GM18907 (cell line): ENCODE measurements around the gene GPR157.
A peak's percentile ranks its signal among the peaks of the same experiment; 100 is the strongest.
"Not testable (repeated sequence)": the region's sequence is repeated elsewhere in the genome, so short reads cannot be mapped to it uniquely, and the experiment has no call there.

ENCODE experiments used
- ATAC-seq: cut with Tn5 transposase; IDR thresholded peaks from one replicate; pipeline ENCODE4 v1.9.1; 2021; ENCODE audit warnings: mild to moderate bottlenecking, moderate library complexity; ENCODE audit not compliant: unreplicated experiment

Gene GPR157

DNA sequence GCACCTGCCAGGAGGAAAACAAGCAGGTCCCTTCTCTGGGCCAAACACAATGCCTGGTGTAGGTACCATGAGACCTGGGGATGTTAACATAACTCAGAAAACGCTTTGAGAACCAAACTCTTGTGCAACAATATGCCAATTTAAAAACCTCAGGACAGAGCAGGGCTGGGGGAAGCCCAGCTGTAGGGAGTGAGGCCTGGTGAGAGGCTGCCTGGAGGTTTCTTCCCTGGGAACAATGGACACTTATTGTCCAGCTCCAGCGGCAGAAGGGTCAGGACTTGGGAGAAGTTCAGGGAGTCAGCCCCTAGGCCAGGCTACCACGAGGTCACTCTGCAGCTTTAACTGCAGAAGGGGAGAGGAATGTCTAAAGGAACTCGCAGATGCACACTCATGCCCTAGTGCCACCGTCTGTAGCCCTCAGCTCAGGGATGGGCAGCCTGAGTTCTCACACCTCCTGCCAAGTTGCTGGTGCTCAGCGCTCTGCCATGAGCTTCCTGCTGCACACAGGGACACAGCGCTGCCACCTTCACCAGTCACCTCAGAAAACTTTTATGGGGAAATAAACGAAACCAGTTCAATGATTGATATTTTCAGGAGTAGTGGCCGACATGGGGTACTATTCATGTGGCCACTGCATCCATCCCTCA lies 8.5 kb downstream of the GPR157 start:
- no peak for ATAC-seq

DNA sequence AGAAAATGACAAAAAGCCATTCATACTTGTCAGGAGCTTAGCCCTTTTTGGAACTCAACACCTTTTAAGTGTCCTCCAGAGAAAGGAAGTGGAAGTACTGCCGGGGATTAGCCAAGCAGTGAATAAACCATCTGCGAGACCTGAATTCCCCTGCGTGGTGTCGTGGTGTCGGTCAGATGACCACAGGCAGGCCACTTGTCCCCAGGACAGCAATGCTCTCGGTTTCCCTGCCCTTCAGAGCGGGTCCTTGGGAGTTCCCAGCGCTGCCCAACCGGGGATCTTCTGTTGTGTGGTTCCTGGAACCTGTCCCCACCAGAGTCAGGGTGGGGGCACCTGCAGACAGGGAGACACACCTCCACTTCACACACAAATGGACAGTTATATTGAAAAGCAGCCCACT lies 9.2 kb downstream of the GPR157 start:
- peak; percentile 50 for ATAC-seq

DNA sequence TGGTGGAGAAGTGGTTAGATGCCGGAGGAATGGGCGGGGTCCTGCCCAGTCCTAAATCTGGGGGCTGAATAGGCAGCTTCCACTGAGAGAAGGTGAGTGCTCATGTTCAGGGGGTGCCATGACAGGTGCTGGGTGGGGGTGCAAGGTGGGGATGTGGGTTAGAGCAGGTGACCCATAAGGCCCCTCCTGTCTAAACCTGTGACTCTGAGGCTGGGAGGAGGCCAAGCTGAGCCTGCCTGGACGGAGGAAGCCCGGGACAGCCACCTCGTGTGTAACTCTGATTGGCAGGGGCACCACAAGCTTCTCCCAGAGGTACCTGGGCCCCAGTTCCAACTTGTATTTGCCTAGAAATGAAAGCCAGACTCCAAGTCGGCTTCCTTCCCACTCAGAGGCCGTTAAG lies 10.7 kb downstream of the GPR157 start:
- no peak for ATAC-seq

DNA sequence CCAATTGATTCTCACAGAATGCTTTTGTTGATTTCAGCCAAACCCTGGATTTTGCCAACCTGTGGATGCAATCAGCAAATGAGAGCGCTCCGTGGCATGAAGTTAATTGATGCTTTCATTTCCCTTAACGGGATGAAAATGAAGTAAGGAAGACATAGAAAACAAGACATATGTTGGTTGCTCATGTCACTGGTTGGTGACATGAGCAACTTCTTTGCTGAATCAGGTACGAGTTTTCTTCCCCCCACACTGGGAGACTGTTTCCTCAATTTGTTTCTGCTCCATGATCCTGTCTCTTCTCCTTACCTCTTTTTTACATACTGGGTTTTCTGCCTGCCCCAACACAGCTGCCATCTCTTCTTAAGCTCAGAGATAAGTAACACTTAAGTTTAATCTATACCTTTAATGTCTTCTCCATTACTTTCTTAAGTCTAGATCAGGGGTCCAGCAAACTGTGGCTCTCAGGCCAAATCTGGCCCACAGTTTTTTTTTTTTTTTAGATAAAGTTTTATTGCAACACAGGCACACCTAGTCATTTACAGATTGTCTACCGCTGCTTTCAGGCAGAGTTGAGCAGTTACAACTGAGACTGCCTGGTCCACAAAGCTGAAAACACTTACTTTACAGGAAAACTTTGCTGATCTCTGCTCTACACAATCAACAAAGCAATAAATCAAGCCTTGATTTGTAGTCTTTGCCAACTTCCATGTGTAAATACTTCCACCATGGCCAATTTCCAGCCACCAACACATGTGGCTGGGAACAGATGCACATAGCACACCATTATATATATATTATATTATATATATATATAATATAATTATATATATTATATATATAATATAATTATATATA lies 13.3 kb downstream of the GPR157 start:
- no peak for ATAC-seq

DNA sequence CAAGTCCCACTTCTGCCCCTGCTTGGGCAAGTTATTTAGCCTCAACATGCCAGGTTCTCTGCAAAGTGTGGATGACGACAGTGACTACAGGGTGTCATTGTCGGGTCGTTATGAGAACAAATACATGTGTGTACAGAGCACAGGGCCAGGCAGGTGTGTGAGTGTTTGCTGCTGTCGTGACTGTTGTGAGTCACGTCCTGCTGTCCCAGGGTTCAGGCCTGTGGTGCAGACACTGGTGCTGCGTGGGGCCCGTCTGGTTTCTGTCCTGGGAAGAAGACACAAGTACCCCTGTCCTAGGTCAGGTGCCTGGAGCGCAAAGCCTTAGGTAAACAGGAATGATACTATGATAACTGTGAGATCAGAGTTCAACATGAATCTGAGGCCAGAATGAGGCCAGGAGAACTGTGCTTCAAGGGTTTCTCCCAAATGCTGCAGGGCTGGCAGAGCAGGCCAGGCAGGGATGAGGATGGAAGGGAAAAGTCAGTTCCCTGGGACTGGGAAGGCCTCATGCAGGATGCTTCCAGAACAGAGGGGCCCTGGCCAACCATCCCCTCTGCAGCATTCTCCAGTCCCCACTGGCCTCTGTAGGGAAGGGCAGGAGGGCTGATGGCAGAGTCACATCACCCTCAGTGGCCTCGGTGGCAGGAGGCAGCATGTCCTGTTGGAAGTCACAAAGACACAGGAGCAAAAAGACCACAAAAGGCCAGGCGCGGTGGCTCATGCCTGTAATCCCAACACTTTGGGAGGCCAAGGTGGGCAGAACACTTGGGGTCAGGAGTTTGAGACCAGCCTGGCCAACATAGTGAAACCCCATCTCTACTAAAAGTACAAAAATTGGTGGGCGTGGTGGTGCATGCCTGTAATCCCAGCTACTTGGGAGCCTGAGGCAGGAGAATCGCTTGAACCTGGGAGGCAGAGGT lies 15.7 kb downstream of the GPR157 start:
- ATAC-seq: no peak

DNA sequence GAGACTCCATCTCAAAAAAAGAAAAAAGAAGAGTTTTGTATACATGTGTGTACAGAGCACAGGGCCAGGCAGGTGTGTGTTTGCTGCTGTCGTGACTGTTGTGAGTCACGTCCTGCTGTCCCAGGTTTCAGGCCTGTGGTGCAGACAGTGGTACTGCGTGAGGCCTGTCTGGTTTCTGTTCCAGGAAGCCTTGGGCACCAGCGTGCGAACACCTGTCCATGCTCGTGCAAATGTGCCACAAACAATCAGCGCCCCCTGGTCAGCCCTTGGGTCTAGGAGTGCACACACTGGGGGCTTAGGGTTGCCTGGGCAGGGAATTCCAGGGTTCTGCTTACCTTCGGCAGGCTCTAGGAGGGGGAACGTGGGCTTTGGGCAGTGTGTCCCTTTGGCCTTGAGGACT lies 16.9 kb downstream of the GPR157 start:
- no peak for ATAC-seq

DNA sequence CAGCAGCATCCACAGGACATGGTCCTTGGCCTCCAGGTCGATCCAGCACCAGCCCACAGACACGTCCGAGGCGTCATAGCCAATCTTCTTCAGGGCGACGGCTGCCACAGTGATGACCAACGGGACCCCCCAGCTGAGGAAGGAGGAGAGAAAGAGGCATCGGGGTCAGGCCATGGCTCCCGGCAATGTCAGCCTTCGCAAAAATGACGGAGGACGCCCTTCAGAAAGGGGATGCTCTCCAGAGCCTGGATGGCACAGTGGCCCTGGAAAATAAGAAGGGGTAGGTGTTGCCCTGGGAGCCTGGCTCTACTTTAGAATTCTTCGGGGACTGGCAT lies 17.6 kb downstream of the GPR157 start:
- no peak for ATAC-seq

DNA sequence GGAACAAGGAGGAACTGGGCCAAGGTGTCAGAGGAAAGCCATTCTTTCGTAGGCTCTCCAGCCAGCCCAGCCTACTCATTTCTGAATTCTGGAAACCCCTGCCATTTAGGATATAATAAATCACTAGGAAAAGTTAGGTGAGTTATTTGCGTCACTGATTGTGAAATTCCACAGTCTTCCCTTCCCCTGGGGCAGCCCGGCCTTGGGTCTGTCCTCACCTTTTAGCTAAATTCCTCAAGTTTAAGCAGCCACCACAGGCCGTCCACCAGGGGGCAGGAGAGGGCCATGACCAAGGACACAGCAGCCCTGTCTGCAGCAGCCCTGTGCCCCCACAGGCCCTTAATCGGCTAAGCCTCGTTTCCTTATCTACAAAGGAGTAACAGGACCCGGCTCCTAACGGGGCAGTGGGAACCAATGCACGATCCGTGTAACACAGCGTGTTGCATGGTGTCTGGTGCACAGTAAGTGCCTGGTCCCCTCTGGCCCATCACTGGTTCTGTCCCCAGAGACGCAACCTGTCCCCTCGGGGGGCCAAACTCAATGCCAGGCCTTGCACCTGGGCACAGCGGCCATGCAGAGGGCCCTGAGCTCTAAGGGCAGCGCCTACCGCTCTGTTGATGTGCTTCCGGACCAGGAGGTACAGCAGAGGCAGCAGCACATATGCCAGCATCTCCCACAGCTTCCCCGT lies 18.1 kb downstream of the GPR157 start:
- no peak for ATAC-seq

DNA sequence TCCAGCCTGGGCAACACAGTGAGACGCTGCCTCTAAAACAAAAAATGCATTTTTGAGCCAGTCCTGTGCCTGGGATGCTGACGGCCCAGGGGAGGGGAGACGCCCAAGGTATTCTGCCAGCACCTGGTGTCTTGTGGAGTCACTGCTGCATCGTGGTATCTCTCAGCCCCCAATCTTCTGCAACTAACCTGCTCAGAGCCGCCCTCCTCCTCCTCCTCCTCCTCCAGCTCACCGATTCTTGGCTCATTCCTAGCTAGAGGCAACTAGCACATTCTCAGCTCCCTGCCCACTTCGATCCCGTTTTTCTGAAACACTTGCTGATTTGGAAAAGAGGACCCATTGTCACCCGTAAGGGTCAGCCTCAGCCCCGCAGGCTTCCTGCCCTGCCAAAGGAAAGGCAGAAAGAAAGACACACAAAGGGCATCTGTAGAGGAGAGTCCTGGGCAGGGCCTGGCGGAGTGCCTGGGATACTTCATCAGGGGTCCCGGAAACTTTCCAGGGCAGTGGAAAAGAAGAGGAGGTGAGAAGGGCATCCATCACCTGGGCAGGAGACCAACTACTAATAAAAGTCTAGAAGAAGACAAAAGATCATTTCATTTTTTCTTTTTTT lies 20.7 kb downstream of the GPR157 start:
- no peak for ATAC-seq

DNA sequence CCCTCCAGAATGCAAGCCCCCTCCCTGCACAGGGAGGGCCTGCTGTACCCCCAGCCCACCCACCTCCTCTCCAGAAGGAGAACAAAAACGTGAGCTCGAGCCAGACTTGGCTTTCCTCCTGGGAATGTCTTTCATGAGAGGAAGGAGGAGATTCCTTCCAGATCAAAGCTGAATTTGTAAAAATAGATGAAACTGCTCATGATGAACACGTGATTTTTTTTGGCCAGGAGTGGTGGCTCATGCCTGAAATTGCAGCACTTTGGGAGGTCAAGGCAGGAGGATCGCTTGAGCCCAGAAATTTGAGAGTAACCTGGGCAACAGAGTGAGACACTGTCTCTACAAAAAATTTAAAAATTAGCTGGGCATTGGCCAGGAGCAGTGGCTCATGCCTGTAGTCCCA lies 21.8 kb downstream of the GPR157 start:
- no peak for ATAC-seq

DNA sequence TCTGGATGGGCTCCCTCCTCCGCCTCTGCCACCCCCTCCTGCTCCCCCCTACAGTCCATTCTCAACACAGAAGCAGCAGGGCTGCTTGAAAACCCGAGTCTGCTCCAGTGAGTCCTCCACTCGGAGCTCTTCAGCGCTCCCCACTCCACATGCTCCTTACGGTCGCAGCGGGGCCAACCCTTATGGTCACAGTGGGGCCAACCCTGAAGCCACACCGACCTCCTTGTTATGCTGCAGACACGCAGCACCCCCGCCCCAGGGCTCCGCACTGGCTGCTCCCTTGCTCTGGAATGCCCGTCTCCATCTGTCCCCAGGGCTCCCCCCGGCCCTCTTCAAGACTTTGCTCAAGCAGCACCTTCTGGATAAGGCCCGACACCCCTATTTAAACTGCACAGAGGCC lies 22.6 kb downstream of the GPR157 start:
- ATAC-seq: no peak

DNA sequence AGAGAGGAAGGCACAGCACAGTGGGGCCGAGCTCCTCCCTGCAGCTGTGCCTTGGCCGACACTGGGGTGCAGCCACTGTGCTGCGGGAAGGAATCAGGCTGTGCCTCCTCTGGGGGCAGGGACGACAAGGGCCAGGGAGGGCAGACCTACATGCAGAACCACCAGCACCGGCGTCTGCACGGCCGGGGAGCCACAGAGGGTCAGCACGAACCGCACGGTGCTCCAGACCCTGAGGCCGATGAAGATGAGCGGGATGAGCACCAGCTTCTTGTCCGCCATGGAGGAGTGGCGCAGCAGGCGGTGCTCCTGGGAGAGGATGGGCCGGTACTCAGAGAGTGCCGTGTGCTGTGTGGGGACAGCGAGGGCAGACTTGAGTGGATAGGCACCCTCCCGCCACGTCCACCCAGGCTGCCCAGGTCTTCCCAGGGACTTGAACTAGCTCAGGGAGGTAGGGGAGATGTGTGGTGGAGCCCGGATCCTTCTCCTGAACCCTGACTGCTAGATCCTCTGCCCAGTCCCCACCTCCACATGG lies 23.5 kb downstream of the GPR157 start:
- no peak for ATAC-seq

DNA sequence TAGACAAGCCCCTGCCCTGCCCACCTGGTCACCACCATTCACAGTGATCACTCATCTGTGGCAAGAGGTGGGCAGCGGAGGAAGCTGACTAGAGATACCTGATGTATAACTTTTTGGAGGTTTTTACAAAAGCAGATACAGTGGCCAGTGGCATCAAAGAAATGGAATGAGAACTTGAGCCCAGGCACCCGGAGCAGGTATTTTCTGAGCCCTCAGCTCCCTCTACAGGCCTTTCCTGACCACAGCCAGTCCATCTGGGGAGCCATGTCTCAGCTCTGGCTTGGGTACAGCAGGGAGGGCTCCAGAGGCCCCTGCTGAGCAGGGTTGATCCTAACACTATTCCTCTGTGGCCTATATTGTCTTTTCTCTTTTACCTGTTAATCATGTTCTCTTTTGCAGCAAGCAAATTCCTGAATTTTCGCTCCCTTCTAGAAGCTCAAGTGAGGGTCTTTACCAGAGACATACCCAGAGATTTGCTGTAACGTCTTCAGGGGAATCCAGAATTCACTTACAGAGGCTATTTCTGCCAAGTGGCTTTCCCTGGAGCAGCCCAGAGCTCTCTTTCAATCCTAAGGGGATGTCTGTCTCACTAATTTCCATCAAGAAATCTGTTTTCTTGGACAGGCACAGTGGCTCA lies 27.3 kb downstream of the GPR157 start:
- no peak for ATAC-seq

DNA sequence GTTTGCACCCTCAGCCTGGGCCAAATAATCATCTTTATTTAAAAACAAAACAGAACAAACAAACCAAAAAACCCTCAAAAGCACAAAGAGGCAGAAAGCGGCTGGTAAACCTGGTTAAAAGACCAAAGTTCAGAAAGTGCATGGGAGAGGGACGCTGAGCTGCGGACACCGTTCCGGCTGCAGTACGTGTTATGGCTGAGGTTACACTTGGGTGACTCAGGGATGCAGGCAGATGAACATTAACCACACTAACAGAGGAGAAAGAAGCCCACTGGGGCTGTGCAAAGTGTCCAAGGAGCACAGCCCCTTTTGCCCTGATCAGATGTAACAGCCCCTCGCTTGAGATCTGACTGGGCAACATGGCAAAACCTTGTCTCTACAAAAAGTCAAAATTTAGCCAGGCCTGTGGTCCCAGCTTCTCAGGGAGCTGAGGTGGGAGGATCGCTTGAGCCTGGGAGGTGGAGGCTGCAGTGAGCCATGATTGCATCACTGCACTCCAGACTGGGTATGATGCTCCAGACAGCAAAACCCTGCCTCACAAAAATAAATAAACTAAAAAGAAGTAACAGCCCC lies 28.3 kb downstream of the GPR157 start:
- ATAC-seq: no peak

DNA sequence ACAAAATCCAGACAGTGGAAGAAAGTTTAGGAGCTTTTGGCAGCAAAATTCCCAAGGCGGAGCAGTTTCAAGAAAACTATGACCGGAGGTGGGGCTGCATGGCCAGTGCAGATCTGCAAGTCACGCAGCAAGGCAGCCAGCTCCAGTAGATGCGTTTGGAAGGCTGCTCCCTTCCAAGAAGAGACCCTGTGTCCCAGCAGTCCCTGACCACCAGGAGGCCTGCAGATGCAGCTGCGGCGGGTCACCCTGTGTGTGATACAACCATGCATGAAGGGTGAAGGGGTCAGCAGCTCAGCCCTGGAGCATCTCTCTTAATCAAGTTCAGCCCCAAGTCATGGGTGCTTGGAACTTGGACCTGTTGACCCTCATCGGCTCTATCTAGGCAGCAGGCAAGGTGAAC lies 29.3 kb downstream of the GPR157 start:
- no peak for ATAC-seq

DNA sequence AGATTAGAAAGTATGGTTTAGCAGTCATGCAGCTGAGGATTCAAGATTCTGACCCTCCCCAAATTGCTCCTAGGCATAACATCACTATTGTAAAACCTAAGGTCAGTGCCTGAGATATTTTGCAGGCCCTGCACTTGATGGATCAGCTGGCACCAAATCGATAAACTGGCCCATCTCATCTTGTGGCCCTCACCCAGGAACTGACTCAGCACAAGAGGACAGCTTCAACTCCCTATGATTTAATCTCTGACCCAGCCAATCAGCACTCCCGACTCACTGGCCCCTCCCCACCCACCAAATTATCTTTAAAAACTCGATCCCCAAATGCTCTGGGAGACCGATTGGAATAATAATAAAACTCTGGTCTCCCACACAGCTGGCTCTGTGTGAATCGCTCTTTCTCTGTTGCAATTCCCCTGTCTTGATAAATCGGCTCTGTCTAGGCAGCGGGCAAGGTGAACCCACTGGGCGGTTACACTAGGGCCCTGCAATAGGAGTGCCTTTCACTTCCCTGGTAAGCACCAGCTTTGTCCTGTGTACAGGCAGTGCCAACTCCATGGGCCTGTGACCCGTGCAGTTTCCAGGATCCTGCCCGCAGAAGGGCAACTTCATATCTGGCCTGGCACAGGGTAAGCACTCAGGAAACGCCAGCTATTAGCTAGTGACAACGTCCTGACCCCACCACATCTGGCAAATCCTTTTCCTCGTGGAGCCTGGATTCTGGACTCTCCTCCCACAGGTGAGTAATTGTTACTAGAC lies 30.8 kb downstream of the GPR157 start:
- no peak for ATAC-seq

DNA sequence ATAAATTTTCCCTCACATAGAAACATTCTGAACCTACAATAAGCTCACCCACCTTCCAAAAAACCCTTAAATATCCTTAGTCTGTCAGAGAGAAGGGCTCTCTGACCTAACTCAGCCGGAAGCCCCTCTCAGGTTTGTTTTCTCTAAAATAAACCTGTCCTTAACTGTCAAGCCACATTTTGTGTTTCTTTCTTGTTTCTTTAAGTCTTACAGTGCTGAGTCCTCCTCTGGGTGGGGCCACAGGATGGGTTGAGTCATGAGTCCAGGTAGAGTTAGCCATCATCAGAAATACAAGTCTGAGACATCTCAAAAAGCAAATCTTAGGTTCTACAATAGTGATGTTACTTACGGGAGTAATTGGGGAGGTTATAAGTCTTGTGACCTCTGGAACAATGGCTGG lies 33.1 kb downstream of the GPR157 start:
- no peak for ATAC-seq

DNA sequence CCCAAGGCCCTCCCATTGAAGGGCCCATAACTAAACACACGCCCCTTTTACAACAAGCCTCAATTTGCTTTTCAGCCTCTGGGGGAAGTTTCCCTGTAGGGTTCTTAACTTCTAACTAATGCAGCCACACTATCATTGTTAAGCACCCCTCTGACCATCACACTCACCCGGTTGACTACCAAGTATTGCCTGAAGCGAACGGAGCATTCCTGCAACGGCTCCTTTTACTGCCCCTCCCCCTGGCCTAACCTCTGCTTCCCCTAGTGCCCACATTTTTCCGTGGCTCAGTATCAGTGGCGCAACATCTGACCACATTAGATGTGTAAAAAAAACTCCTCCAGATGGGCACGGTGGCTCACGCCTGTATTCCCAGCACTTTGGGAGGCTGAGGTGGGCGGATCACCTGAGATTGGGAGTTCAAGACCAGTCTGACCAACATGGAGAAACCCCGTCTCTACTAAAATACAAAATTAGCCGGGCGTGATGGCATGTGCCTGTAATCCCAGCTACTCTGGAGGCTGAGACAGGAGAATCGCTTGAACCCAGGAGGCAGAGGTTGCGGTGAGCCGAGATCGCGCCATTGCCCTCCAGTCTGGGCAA lies 34.8 kb downstream of the GPR157 start:
- ATAC-seq: not testable (repeated sequence)
